Stimulated activated CD8-positive, alpha-beta memory T cell treated with anti-CD3 and anti-CD28 coated beads, Interleukin-12 subunit alpha, Interleukin-12 subunit beta, amount 100 ng/mL, for 1 hour (primary cell): Measurements from ENCODE around the gene SPCS3.
"Not testable (repeated sequence)": the region's sequence is repeated elsewhere in the genome, so short reads cannot be mapped to it uniquely, and the experiment has no call there.

ENCODE experiments used
- DNase-seq: peaks from one replicate; pipeline ENCODE4 v3.0.0-alpha.2; 2020; ENCODE audit warnings: low read depth

SPCS3 gene

DNA sequence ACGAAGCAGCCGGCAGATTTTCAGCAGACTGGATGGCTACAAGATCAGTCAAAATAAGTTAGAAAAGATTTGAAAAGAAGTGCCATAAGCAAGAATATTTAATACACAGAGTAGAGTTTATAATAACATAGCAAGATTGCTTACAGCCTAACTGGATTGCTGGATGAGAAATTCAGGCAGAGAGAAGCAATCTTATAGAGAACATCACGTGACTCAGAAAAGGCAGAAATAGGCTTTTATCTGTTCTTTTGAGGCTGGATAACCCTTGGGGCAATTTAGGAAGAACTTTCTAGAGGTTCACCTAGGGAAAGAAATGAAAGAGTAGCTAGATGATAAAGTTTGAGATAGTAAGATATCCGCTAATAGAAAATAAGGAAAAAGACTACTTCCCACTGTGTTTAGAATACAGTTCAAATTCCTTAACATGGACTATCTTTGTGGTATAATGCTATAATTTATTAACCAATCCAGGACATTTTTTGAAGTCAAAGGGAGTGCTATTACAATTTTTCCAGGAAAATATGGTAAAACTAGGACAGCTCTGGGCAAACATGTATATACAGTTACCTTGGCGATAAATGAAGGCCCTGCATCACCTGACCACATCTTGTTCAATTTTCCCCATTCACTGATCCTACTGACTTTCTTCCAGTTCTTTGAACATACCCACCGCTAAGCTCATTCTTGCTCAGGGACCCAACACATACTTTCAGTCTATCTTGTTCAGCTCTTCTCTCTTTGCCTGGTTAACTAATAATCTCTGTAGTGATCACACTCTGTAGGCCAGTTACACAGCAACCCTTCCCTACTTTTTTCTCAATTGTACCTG, 12.7 kb upstream of the SPCS3 start:
- no peak for DNase-seq

DNA sequence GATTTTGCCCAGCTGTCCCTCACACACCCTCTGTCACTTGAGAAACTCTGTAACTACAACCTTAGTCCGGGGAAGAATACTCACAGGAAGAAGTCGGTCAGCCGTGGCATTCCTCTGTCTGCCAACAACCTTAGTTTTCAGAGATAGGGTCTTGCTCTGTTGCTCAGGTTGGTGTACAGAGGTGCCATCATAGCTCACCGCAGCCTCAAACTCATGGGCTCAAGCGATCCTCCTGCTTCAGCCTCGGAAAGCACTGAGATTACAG, 12.2 kb upstream of the SPCS3 start:
- no peak for DNase-seq

DNA sequence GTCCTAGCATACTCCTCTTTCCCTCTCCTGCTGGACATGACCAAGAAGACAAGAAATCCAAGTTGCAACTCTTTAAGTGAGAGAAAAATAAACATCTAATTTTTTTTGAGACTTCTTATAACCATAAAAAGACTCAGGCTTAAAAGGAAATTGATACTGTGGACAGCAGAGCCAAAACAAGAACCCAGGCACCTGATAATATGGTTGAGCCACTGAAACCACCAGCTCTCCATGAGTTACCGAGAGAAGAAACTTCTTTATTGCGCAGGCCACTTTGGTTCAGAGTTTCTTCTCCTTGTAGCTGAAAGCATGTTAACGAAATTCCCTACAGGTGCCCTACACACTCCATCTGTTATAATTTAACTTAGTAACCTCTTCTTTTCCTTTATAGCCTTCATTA, 11.3 kb upstream of the SPCS3 start:
- no peak for DNase-seq

DNA sequence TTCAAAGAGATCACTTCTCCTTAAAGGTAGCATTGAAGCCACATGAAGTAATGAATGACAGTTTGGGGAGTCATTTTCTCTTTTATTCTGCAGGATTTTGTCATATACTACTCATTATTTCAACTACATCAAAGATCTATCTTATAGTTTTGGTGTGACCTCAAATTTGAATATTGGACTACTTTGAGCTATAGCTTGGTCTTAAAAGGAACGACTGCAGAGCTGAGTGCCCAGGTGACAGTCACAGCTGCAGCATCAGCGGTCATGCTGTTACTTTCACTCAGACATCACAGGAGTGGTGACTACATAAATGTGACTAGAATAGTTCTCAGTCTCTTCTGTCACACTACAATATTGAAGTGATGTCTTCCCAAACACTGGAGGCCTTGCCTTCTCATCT, 10.7 kb upstream of the SPCS3 start:
- DNase-seq = no peak

DNA sequence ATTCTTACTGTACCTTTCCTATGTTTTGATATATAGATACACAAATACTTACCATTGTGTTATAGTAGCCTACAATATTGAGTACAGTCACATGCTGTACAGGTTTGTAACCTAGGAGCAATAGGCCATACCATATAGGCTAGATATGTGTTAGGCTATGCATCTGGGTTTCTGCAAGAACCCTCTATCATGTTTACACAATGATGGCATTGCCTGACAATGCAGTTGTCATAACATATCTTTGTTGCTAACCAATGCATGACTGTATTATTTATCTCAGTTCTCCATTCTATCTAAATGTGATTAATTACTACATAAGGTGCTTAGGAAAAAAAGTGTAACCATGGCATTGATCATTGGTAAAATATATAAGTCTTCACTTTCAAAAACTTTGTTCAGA, 10.0 kb upstream of the SPCS3 start:
- DNase-seq = no peak

DNA sequence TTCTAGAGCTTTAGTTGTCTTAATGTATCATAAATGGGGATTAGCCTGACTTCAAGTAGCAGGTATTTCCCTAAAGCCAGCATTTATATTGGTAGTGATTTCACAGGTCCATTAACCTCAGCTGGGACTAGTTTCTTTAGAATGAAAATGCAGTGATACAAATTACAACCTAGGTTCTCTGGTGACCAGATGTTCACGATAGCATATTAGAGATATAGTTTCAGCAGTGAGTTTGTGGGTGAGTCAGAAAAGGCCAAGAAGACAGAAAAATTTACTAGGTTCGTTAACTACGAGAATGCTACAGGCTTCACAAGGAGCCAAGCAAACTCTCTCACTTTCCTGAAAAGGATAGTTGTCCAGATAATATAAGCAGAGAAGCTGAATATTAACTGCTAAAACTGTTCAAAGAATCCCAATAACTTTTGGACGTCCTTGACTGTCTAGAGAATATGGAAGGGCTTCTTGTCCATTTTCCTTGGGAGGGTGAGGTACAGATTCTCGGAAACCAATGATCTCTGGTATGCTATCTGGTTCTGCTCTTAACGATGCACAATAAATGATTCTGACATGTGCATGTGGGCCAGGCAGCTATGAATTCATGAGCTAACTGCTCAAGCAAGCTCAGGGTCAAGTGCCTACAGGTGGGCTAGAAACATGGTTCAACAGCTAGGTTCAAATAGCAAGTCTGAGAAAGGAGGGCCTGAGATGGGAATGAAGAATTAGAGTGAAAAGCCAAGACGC, 6.0 kb upstream of the SPCS3 start:
- no peak for DNase-seq

DNA sequence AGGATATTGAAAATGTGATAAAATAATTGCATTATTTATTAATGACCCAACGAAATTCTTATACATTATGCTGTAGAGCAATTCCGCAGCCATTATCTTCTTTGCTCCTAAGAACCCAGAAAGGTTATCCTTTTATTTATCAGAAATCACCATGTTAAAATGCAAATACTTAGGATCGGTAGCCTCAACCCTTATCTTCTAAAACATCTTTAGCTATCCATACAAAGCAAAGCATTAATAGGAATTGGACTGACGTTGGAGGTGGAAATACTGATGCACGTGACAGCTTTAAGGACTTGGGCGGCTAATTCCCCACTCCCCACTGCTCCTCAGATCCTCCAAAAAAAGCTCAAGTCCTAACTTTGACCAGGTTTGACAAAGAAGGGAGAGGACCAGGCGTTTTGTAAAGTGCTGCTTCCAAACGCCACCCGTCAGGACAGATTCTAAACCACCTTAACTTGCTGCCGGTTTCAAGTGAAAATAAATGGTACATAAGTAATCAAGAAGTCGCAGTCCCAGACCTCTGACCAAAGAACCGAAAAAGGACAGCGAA, 539 bp upstream of the SPCS3 start:
- DNase-seq = no peak

DNA sequence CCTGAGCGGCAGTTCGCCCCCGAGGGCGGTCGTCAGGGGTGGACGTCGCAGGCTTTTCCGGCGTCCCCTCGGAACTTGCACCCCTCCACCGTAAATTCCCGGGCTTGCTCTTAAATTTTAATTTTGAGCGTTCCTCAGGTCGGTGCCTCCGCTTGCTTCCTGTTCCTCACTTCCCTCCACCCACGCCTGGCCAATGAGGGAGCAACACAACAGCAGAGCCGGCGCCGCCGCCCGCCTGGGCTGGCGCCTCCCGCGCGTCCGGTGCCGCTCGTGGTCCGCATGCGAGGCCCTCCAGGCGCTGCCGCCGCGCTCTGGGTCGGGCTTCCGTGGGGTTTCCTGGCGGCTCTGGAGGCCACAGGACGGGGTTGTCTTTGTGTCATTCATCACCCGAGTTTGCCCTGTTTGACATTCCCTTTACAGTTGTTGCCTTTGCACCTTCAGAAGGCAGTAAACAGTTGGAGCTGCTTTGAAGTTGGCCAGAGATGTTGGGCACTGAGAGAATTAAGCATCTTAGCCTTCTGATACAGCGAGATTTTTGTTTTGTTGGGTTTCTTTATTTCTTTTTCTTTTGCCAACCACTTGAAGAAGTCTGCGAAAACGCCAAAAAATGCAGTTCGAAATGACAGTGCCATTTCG, 692 bp downstream of the SPCS3 start:
- peak; percentile 75 for DNase-seq

DNA sequence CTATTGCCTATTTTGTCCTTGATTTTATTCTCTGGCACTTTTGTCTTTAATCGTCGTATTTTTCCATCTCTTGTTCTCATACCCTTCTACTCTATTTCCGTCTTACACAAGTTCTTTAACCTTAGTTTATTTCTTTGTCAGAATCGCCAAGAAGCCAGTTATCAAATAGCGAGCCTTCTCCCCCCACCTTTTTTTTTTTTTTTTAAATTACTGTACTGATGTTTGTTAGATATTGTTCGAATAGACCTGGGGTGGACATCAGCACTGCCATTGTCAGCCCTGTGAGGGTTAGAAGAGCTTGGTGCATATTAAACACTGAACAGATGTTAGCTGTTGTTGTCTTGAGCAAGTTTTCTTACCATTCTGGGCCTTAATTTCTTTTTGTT, 1.2 kb downstream of the SPCS3 start:
- no peak for DNase-seq

DNA sequence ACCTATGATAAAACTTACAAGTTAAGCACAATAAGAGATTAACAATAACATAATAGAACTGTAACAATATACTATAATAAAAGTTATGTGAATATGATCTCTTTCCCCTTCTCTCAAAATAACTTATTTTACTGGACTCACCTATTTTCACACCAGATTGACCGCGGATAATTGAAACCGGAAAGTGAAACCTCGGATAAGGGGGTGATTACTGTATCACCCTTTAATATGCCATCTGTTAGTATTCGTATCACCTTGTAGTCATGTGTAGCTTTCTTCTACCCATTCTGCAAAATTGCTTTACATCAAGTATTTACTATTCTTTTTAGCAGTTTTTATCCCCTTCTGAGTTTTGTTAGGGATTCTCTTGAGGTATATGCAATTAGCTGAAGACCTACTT, 1.8 kb downstream of the SPCS3 start:
- no peak for DNase-seq

DNA sequence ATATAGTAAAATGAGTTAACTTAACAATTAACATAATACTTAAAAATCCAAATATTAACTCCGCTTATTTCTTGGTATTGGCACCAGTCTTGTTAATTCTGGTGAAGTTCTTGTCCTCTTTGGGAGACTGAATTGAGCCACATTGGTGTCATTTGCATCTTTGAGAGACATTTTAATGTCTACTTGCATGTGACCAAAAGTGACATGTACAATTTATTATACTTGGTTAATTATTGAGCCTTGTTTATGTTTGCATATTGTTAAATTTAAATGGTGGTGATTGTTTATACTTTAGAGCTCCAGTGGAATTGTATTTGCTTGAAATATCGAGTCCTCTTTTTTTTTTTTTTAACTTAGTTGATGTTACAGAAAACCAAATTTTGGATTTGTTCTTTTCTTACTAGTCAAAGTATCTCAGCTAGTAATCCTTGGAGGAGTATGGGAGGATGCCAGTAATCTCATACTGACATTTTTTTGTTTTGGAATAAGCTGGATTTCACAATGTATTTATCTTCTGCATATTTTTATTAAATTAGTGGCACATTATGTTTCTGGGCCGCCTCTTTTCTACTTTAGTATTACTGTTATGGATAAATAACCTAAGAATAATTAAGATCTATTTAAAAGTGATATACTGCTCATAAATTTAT, 3.9 kb downstream of the SPCS3 start:
- DNase-seq = no peak

DNA sequence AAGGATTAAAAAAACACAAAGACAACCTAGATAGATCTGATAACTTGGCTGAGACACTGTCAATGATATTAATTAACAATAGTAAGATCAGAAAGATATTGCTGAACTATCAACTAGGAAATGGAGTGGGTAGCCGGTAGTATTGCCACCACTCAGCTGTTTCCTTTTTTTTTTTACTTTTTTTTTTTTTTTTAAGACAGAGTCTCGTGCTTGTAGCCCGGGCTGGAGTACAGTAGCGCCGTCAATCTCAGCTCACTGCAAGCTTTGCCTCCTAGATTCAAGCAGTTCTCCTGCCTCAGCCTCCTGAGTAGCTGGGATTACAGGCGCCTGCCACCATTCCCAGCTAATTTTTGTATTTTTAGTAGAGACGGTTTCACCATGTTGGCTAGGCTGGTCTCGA, 5.1 kb downstream of the SPCS3 start:
- not testable (repeated sequence) for DNase-seq

DNA sequence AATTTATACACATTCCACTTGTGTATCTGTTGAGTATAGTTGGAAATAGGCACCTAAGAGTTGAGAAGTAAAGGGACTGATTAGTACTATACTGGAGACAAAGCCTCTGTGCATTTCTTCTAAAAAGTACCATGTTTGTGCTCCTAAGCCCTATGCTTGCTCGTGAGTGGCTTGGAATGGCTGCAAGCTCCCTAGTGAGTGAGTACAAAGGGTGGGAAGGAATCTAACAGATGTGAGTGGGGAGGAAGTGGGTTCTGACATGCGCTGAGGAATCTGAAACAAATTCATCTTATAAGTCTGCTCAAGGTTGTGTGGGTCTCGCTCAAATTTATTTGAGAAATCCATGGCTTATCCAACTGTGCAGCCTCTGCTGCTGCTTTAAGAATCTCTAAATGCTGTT, 13.3 kb downstream of the SPCS3 start:
- no peak for DNase-seq

DNA sequence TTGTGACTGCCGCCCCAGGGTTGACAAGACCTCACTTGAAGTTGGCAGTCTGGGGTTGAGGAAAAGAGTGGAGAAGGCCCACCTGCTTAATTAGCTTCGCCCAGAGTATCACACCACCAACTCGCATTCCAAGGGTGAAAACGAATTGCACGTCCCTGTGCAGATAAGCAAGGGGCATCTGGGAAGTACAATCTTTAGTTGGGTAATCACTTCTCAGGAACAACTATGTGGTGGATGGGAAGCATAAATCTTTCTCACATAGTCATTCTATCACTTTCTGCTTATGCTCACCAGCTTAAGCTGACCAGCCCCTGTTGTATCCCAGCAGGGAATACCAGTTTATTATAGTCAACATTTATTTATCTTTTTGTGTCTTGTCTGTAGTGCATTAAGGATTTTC, 14.3 kb downstream of the SPCS3 start:
- DNase-seq = no peak

DNA sequence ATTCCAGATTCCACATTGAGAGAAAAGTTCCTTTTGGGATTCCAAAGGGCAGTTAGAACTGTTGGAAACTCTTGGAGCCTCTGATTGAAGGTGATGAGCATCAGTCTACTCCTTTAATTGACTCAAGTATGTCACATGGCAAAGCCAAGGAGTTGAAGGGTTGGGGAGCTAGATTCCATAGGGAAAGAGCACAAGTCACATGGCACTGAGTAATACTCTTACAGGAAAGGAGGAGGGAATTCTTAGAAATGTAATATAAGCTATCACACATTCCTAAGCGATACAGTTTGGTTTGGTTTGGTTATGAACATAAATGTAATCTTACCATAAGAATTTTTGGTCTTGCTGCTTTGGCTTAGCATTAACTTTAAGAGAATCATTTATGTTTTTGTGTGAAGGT, 15.7 kb downstream of the SPCS3 start:
- DNase-seq = no peak

DNA sequence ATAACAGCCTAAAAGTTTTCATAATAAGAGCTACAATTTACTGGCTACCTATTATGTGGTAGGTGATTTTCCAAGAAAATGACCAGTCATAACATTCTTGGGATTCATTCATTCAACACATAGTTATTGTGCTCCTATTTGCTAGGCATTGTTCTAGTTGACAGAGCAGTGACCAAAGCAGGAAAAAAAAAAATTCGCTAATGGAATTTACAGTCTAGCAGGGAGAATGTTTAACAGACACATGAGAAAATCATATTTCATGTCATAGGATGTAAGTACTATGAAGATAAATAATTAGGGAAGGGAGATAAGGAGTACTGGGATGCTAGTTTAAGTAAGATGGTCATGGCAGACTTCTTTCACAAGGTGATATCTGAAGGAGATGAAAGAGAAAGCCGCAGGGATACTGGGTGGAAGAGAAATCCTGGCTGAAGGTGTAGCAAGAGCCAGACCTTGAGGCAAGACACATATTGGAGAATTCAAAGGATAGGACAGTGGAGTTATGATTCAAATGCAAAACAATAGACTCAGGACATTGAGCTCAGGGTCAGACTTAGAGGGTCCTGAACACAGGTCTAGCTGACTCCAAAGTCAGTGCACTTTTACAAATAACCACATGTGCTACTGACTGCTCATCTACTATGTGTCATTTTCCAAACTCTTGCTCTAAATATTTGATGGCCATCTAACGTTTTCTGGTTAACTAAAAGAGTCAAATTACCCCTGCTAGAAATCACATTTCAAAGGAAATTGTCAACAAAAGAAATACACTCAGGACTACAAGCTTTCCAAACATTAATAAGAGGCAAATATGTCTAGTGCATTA, 20.4 kb downstream of the SPCS3 start:
- no peak for DNase-seq

DNA sequence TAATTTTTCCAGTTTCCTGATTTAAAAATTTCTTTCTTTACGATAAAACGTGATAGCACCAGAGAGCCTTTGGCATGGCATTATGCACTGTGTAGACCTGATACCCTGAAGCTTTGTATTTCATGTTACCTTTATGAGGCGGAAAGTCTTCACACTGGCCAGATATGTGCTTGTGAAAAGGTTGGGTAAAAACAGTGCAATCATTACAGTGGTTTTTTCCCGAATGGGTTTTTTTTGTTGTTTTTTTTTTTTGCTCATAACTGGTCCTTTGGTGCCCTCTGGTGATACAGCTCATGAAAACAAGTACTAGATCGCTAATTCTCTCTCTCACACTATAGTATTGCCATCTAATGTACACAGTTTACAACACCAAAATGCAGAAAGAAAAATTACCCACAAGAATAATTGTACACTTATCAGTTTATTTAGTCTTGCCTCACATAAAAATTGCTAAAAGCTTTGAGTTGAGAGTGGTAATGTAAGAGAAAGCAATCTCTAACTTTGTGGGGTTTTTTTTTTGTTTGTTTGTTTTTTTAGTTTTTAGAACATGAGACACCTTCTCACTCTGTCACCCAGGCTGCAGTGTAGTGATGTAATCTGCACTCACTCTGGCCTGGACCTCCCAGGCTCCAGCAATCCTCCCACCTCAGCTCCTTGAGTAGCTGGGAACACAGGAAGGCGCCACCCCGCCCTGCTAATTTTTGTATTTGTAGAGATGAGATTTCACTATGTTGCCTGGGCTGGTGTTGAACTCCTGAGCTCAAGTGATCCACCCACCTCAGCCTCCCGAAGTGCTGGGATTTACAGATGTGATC, 21.3 kb downstream of the SPCS3 start:
- no peak for DNase-seq

DNA sequence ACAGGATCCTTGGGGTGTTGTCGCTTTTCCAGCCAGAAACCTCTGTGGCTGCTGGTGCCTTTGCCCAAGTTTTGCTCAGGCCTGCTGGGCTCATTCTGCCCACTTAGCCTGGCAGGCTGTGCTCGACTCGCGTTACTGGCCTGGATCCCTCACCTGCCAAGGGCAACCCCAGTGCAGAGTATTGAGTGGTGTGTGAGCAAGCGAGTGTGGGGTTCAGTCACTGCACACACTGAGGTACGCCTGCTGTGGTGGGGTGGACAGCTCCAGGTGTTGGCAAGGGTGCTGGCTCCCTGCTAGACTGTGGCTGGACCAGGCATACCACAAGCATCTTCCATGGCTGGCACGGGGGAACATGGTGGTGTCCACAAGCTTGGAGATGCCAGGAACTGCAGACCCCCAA, 22.6 kb downstream of the SPCS3 start:
- no peak for DNase-seq

DNA sequence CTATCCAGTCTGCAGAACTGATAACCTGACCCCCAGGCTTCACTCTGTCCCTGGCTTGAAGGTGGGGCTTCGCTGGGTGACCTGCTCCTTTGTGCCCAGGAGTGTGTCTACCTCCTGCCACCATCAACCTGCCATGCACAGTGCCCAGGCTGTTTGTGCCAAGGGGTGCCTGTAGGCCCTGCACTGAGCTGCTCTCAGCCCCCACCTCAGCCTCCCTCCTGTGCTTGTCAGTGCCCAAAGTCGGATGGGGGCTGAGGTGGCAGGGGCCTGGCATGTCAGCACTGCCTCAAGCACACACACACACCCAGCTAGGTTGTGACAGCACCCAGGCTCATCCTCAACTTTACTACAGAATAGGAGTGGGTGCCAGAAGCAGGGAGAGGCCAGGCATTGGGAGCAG, 23.5 kb downstream of the SPCS3 start:
- no peak for DNase-seq

DNA sequence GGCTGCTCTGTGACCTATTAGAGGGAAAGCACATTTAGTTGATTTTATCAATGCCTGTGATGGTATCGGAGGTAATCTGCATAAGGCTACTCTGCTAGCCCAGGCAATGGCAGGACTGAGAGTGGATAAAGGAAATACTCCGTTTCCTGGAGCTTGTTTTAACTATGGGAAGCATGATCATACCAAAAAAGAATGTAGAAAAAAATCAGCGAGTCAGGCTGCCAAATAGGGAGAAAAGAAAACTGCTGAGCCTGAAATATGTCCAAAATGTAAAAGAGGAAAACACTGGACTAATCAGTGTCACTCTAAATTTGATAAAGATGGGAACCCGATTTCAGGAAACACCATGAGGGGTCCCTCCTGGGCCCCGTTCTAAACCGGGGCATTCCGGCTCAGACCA, 25.6 kb downstream of the SPCS3 start:
- DNase-seq = not testable (repeated sequence)

DNA sequence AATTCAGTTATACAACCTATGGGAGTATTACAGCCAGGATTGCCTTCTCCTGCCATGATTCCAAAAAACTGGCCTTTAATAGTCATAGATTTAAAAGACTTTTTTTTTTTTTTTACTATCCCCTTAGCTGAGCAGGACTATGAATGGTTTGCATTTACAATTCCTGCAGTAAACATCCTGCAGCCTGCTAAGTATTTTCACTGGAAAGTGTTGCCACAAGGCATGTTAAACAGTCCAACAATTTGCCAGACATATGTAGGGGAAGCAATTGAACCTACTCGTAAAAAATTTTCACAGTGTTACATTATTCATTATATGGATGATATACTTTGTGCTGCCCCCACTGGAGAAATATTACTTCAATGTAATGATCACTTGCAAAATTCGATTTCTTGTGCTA, 27.1 kb downstream of the SPCS3 start:
- not testable (repeated sequence) for DNase-seq
